Stomach (tissue), 4 donors: Measurements from ENCODE around the gene USP8.

Experiments
- CTCF ChIP-seq, 7 experiments: fragments of 450-650 bp in 4 of 7; fragments of 200-600 bp in 3 of 7; sonication (generic) in 3 of 7; IDR thresholded peaks; one replicate each; pipeline ENCODE4 v1.5.1; 2016 to 2019; ENCODE audit warnings: antibody characterized with exemption in 7 of 7, control low read depth in 2 of 7, mild to moderate bottlenecking in 1 of 7
- POLR2A ChIP-seq, 4 donors: fragments of 450-650 bp; IDR thresholded peaks; one replicate each; pipeline ENCODE4 v1.6.1; 2016; ENCODE audit warnings: antibody characterized with exemption in 4 of 4, control low read depth in 2 of 4, mild to moderate bottlenecking in 1 of 4, moderate library complexity in 1 of 4
- POLR2AphosphoS5 ChIP-seq, 3 donors: sonication (generic); formaldehyde crosslinking; IDR thresholded peaks; one replicate each; pipeline ENCODE4 v1.6.1; 2016; ENCODE audit warnings: antibody characterized with exemption in 3 of 3

- TF ChIP-seq CTCF (IDR thresholded peaks at IDR 0.05) (no peak), POLR2A (IDR thresholded peaks at IDR 0.05) (no peak), POLR2AphosphoS5 (IDR thresholded peaks at IDR 0.05) (no peak)
Observed at GRCh38 chr15:50426428-50426827, 2.2 kb downstream of the USP8 start.
